Smooth muscle cell (in vitro differentiated cells): Measurements from ENCODE around the gene UNC5B. TPM values are rescaled to one million over a fixed set of nuclear protein-coding genes. Genes with fewer than 3 reads are reported as not detected.
A peak's percentile ranks its signal among the peaks of the same experiment; 100 is the strongest.
"Not testable (repeated sequence)": the region's sequence is repeated elsewhere in the genome, so short reads cannot be mapped to it uniquely, and the experiment has no call there.

ENCODE experiments used
- DNase-seq: peaks from one replicate; lab custom pipeline; 2025; ENCODE audit not compliant: unreplicated experiment; lab: John Stamatoyannopoulos, UW
- H2AFZ ChIP-seq: fragments of 200-600 bp; sonication (generic); 2 replicates; pipeline ENCODE4 v1.6.0; 2016; ENCODE audit warnings: antibody characterized with exemption, low read depth, mild to moderate bottlenecking
- H3F3A ChIP-seq: fragments of 200-600 bp; sonication (generic); 2 replicates; pipeline ENCODE4 v1.6.0; 2017; ENCODE audit warnings: antibody characterized with exemption, low read depth
- H3K27ac ChIP-seq: fragments of 200-600 bp; sonication (generic); 2 replicates; pipeline ENCODE4 v1.5.1; 2016; ENCODE audit warnings: low read depth, mild to moderate bottlenecking
- H3K27me3 ChIP-seq: fragments of 200-600 bp; sonication (generic); 2 replicates; pipeline ENCODE4 v1.6.1; 2016; ENCODE audit warnings: low read depth, mild to moderate bottlenecking
- H3K36me3 ChIP-seq: fragments of 200-600 bp; sonication (generic); 2 replicates; pipeline ENCODE4 v1.5.1; 2016; ENCODE audit warnings: low read depth
- H3K4me1 ChIP-seq: fragments of 200-600 bp; sonication (generic); 2 replicates; pipeline ENCODE4 v1.5.1; 2016; ENCODE audit warnings: low read depth
- H3K4me2 ChIP-seq: fragments of 200-600 bp; sonication (generic); 2 replicates; pipeline ENCODE4 v1.6.0; 2016; ENCODE audit warnings: mild to moderate bottlenecking
- H3K4me3 ChIP-seq: fragments of 200-600 bp; sonication (generic); 2 replicates; pipeline ENCODE4 v1.5.1; 2016; ENCODE audit warnings: mild to moderate bottlenecking
- H3K79me2 ChIP-seq: fragments of 200-600 bp; sonication (generic); 2 replicates; pipeline ENCODE4 v1.6.0; 2016; ENCODE audit warnings: low read depth, mild to moderate bottlenecking
- H3K9ac ChIP-seq: fragments of 200-600 bp; sonication (generic); 2 replicates; pipeline ENCODE4 v1.6.0; 2016; ENCODE audit warnings: low read depth
- H3K9me3 ChIP-seq: fragments of 200-600 bp; sonication (generic); replicated peaks from 2 replicates; pipeline ENCODE4 v1.5.1; 2016; ENCODE audit warnings: low read depth
- H4K20me1 ChIP-seq: fragments of 200-600 bp; sonication (generic); 2 replicates; pipeline ENCODE4 v1.6.0; 2016; ENCODE audit warnings: low read depth
- CTCF ChIP-seq: fragments of 200-600 bp; sonication (generic); IDR thresholded peaks from 2 replicates; pipeline ENCODE4 v1.5.1; 2017; ENCODE audit warnings: borderline replicate concordance, mild to moderate bottlenecking, antibody characterized with exemption; ENCODE audit not compliant: insufficient read depth, poor library complexity, severe bottlenecking
- WGBS: methylation state at CpG from one replicate; pipeline ENCODE4 v1.1.7; 2016; ENCODE audit warnings: low lambda C conversion rate; 5-methylcytosine and 5-hydroxymethylcytosine counted together
- polyA plus RNA-seq: library from polyadenylated mRNA; unstranded; fragments of >200 nt; fragmentation: Nextera tagmentation; extraction: Ambion mirVana; gene quantifications from 2 replicates; pipeline ENCODE4 v1.2.1, GENCODE V29; 2016
- total RNA-seq: library from RNA; depleted of rRNA; stranded (reverse); fragments of >200 nt; gene quantifications from 2 replicates; pipeline ENCODE4 v1.2.3, GENCODE V29; 2014

The UNC5B gene
- total and polyA plus RNA-seq, 2 experiments from 2014 or later = 89.6 to 142 TPM

- H3K79me2 ChIP-seq = peaks cover 100% of the 10 kb centered on the region
- DNase-seq = no peak
- no peak overlapping the region for H2AFZ ChIP-seq
- H3K4me1 ChIP-seq = peaks cover 49% of the 10 kb centered on the region
- H4K20me1 ChIP-seq = peaks cover 99% of the 10 kb centered on the region
- no peaks in the 10 kb centered on the region for H3K36me3 ChIP-seq
- H3K9me3 ChIP-seq = no peaks in the 10 kb centered on the region
- H3K27ac ChIP-seq = peak overlapping the region; percentile 91
- peaks cover 45% of the 10 kb centered on the region for H3F3A ChIP-seq
- peak overlapping the region; percentile 94 for H3K4me2 ChIP-seq
- H3K9ac ChIP-seq = peak overlapping the region; percentile 80
- peak overlapping the region; percentile 95 for H3K4me3 ChIP-seq
- no peaks in the 10 kb centered on the region for H3K27me3 ChIP-seq
- WGBS = 2% methylated on average over 47 of the region's 57 CpGs
- TF ChIP-seq CTCF = no peak
Observed at GRCh38 chr10:71217266-71218045, 5.1 kb downstream of the UNC5B start.

DNA sequence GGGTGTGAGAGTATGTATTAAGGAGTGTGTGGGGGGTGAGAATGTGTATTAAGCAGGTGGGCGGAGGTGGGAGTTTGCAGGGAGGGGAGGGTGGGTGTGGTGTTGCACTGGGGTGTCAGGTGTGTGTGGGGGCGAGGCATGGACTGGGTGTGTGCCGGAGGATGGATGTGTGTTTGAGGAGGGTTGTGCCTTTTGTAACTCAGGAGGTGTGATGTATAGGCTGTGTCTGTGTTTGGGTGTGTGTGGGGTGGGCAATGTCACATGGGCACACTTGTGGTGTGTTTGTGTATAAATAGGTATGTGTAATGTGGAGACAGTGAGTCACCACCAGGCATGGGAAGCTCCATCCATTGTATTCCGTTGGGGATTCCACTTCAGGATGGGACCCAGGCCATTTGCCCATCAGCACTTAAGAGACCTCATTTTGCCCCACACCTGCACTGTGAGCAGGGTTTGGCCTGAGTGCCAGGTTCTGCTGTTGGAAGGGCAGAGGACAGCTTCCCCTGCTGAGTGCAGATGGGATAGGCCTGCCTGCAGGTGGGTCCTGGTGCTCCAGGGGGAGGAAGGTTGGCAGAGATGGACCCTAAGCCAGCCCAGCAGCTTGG is 5.8 kb downstream of the UNC5B start:
- Histone ChIP-seq H3K4me2 (peak overlapping the region; percentile 94), H3K79me2 (peaks cover 99% of the 10 kb centered on the region), H3K4me1 (peaks cover 53% of the 10 kb centered on the region), H3K4me3 (peak overlapping the region; percentile 95), H3F3A (peaks cover 50% of the 10 kb centered on the region), H3K9ac (peak overlapping the region; percentile 80), H3K27me3 (no peaks in the 10 kb centered on the region), H3K36me3 (no peaks in the 10 kb centered on the region), H3K9me3 (no peaks in the 10 kb centered on the region), H4K20me1 (peaks cover 100% of the 10 kb centered on the region), H2AFZ (no peak overlapping the region), H3K27ac (peak overlapping the region; percentile 91)
- TF ChIP-seq CTCF = no peak
- DNase-seq = no peak
- 20% methylated on average over 4 of the region's 4 CpGs for WGBS

DNA sequence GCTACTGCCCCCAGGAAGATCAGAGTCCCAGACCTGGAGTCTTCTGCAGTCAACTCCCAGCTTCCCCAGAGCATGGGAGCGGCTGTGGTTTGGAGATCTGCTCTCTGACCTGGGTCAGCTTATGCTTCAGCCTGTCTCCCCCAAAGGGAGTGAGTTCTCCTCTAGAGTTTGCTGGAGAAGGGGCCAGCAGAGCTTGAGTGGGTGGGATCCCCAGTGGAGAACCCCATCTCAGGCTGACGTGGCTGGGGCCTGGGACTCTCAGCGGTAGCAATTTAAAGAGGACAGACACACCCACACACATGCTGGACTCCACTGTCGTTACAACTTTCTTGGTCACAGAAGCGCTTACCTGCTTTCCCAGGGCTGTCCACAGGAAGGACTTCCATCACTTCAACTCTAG is 6.3 kb downstream of the UNC5B start:
- no peaks in the 10 kb centered on the region for H3K27me3 ChIP-seq
- H4K20me1 ChIP-seq = peaks cover 100% of the 10 kb centered on the region
- H3K4me2 ChIP-seq = peak overlapping the region; percentile 94
- H3K4me1 ChIP-seq = peaks cover 58% of the 10 kb centered on the region
- no peak overlapping the region for H3K4me3 ChIP-seq
- 41% methylated on average over 5 of the region's 5 CpGs for WGBS
- no peak overlapping the region for H3K9ac ChIP-seq
- H3F3A ChIP-seq = peaks cover 50% of the 10 kb centered on the region
- H2AFZ ChIP-seq = no peak overlapping the region
- TF ChIP-seq CTCF = no peak
- DNase-seq = no peak
- peak overlapping the region; percentile 91 for H3K27ac ChIP-seq
- peaks cover 99% of the 10 kb centered on the region for H3K79me2 ChIP-seq
- no peaks in the 10 kb centered on the region for H3K36me3 ChIP-seq
- H3K9me3 ChIP-seq = no peaks in the 10 kb centered on the region

DNA sequence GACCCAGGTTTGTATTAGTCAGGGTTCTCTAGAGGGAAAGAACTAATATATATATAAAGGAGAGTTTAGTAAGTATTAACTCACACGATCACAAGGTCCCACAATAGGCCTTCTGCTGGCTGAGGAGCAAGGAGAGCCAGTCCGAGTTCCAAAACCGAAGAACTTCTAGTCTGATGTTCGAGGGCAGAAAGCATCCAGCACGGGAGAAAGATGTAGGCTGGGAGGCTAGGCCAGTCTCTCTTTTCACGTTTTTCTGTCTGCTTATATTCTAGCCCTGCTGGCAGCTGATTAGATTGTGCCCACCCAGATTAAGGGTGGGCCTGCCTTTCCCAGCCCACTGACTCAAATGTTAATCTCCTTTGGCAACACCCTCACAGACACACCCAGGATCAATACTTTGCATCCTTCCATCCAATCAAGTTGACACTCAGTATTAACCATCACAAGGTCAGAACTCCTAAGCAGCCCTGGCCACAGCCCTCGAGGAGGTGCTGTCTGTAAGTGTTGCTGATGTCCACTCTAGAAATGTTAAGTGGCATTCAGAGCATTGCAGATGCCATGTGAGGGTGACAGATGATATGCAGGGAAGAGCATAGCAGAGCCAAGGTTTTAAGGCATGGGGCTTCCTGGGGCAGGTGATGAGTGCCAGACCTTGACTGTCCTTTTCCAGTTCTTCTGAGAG is 7.0 kb downstream of the UNC5B start:
- H3K4me3 ChIP-seq, H3K9ac ChIP-seq, DNase-seq, H2AFZ ChIP-seq, H3K9me3 ChIP-seq, H3K27me3 ChIP-seq, H3K36me3 ChIP-seq: not testable (repeated sequence)
- Histone ChIP-seq H3K4me1 (peaks cover 56% of the 10 kb centered on the region), H3K79me2 (peaks cover 99% of the 10 kb centered on the region), H3K27ac (peak overlapping the region; percentile 91), H4K20me1 (peaks cover 98% of the 10 kb centered on the region), H3F3A (peaks cover 50% of the 10 kb centered on the region), H3K4me2 (peak overlapping the region; percentile 45)
- WGBS = 60% methylated on average over 7 of the region's 7 CpGs
